HG03066 (cell line): ENCODE data around the gene RAC2.
"Not testable (repeated sequence)": the region's sequence is repeated elsewhere in the genome, so short reads cannot be mapped to it uniquely, and the experiment has no call there.

Source experiments
- ATAC-seq: cut with Tn5 transposase; IDR thresholded peaks from one replicate; pipeline ENCODE4 v1.9.1; 2021; ENCODE audit warnings: low read depth; ENCODE audit not compliant: unreplicated experiment

The RAC2 gene

DNA sequence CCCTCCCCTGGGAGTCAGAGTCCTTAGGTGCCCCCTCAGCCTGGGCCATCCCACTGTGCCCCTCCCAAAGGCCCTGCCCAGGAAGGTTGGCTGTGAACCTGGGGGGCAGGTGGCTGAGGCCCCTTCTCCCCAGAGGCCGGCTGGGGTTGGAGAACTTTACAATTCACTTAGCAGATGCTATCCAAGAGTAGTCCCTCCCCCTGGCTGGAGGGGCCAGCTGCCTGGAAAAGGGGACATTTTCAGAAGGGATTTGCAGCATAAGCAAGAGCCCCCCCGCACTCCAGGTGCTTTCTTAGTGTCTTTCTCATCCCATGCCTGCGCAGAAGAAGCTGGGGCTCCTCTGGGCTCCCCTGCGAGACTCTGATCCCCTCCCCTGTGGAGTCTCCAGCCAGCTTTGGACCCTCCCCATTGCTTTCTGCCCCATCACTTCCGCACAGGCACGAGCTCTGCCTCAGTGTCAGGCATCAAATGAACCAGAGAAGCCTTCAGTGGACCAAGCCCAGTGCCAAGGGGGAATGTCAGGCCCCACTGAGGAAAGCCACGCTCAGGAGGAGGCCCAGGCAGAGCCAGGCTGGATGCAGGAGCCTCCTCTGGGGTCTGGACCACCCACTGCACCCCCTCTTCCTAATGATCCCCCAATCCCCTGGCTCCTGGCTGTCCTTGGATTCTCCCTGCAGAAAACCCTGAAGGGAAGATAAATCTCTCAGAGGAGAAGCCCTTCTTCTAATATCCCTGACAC is 35.5 kb downstream of the RAC2 start:
- no peak for ATAC-seq

DNA sequence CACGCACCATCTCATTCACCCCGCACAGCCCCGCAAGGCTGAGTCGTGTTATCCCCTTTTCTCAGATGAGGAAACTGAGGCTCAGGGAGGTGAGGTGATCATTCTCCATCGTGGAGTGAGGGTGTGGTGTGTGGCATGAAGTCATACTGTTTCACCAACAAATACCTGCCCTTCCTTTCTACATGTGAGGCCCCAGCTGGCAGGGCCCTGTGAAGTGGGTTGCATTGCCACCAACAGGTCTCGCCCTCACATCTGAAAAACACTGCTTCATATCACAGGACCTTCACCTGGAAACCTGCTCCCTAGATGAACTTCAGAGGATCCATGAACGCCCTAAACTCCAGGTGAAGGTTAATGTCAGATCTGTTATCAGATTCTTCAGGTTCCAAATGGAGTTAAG is 36.1 kb downstream of the RAC2 start:
- ATAC-seq, result no peak

DNA sequence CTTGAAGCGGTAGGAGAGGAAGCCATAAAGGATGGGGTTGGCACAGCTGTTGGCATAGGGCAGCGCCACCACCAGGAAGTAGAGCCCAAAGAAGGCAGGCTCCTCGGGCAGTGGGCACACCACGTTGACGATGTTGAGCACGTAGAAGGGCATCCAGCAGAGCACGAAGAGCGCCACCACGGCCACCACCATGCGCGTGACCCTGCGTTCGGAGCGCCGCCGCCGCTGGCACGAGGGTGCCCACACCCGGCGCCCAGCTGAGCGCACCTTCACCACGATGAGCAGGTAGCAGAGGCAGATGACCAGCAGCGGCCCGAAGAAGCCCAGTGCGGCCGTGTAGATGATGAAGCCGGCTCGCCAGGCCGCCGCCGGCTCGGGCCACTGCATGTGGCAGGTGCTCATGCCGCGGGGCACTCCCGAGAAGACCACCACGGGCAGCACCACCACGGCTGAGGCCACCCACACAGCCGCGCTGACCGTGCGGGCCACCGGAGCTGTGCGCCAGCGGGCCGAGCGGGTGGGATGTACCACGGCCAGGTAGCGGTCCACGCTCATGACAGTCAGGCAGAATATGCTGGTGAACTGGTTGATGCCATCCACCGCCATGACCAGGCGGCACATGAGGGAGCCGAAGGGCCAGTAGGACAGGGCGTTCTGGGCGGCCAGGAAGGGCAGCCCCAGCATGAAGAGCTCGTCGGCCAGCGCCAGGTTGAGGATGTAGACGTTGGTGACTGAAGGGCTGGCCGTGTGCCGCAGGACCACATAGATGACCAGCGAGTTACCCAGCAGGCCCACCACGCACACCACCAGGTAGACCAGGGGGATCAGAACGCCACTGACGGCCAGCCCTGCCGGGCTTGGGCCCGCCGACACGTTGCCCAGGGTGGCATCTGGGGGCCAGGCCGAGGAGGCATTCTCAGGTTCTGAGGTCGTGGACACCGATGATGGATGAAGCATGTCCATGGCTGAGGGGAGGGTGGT is 36.9 kb downstream of the RAC2 start:
- no peak for ATAC-seq

DNA sequence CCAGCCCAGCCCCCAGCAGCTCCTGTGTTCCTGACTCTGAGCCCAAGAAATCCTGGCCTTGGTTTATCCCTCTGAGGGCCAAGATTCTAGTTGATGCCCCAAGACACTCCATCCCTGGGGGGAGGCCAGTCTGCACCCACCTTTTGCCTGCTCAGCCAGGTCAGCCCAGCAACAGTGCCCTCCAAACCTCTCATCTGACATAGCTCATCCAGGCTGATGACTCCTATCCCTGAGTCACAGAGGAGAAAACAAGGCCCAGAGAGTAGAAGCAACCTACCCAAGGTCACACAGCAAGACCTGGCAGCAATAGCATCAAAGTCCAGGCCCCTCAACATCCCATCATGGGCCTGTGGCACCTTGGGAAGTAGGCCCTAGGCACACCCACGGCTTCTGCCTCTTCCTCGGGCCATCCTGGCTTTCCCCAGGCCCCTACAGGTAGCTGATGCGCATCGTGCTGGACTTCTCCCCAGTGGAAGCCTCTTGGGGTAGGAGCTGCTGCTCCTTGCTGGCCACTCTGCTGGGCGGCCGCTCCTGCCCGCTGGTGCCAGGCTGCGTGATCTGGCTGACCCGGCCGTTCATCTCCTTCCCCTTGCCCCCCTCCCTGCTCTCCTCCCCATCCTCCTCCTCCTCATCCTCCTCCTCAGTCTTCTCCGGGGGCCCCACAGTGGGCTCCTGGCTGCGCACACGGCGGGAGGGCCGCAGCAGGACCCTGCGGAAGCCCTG is 37.8 kb downstream of the RAC2 start:
- no peak for ATAC-seq

DNA sequence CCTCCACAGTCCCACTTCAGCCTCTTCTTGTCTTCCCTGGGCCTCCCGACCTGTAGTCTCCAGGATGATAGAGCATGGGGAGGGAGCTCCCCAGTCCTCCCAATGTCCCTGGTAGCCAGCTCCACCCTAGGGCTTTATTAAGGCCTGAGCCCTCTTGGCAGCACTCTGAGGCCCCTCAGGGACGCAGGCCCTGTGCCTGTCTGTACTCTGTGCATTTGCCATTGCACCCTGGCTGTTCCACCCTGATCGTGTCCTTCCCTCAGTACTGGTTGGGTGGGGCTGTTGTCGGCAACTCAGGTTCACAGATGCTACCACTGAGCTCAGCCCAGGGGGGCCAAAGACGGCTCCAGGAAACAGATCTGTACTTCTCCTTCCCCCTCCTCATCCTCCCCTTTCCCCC is 39.0 kb downstream of the RAC2 start:
- no peak for ATAC-seq

DNA sequence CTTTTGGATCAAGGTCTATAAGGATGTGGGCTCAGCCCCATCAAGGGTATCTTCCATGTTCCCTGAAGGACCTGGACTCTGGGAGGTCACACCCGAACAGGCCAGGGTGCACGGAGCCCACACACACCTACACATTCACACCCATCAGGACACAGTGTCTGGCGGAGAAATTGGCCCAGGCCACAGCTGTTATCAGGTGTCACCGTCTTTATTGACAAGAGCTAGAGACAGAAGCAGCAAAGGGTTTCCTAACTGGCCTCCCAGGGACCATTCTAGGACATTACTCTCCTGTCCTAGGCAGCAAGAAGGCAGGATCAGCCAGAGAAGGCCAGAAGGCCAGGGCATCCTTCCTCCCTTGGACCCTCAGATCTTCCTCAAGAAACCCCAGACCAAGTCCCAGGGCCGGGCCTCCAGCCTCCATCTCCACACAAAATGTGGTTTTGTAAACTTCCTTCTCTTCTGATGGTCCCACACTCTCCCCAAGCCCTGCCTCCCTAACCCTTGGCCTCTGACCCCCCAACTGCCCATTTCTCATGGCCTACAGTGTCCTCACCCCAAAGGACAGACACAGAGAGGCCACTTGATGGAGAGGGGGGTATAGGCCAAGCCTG is 39.9 kb downstream of the RAC2 start:
- ATAC-seq, result no peak

DNA sequence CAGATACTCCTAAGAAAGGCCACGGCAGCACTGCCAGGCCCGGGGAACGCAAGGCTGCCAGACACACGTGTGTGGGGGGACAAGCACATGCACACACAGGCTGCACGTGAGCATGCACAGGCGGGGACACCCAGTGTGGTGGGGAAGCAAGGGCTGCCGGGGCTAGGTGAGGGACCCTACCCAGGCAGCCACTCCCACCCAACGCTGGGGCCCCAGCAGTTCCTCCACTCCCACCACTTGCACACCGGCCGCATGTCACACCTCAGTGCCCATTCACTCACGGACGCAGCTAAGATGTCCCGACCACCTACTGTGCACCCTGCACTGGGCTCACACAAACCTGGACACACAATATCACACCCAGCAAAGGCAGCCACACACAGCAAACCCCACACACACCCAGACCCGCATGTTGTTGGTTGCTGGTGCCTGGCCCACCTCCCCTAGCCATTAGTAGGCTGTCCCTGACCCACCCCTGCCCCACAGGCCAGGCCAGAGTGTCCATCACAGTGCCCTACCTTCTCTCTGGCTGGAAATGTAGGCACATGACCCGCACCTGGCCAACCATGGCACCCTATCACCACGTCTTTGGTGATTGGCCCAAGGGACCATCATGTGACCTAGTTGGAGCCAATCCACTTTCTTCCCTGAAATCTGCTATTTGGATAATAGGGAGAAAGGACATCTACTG is 40.6 kb downstream of the RAC2 start:
- no peak for ATAC-seq

DNA sequence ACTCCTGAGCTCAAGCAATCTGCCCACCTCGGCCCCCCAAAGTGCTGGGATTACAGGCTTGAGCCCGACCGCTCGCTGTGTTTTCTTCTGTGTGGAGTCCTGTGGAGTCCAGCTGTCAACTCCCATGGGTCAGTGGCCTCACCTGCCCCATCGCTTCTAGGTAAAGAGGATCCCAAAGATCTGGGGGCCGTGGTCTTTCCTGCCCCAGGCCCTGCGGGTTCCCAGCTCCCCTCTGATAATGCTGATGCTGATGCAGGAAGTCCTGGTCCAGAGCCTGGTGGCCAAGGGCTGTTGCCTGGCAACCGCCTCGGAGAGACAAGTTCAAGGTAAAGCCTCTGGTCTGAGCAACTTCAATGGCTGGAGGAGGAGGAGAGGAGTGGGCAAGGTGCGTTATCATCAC is 41.4 kb downstream of the RAC2 start:
- ATAC-seq, result no peak

DNA sequence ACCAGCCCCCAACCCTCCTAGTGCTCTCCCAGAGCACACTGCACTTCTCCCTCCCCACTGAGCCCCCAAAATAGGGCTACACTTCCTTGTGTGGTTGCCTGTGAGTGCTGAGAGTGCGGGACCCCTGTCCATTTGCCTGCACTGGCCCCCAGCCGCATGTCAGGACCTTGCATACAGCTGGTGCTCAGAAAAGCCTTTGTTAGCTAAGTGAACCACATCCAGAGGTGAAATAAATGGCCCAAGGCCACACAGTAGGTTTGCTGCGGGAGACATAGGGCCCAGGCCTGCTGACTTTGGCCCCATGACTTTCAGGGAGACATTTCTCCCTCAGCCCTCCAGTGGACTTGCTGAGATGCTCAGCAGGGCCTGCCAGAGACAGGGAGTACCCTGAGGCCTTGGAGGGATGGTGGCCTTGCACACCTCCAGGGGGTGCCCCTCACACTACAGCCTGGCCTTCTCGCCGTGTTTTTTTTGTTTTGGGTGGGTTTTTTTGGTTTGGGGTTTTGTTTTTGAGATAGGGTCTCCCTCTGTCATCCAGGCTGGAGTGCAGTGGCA is 42.0 kb downstream of the RAC2 start:
- no peak for ATAC-seq

DNA sequence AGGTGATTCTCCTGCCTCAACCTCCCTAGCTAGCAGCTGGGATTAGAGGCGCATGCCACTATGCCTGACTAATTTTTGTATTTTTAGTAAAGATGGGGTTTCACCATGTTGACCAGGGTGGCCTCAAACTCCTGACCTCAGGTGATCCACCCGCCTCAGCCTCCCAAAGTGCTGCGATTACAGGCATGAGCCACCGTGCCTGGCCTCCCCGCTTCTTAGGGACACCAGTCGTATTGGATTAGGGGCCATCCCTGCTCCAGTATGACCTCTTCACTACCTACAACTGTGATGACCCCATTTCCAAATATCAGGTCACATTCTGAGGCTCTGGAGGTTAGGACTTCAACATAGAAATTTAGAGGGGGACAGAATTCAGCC is 42.6 kb downstream of the RAC2 start:
- ATAC-seq, result not testable (repeated sequence)

DNA sequence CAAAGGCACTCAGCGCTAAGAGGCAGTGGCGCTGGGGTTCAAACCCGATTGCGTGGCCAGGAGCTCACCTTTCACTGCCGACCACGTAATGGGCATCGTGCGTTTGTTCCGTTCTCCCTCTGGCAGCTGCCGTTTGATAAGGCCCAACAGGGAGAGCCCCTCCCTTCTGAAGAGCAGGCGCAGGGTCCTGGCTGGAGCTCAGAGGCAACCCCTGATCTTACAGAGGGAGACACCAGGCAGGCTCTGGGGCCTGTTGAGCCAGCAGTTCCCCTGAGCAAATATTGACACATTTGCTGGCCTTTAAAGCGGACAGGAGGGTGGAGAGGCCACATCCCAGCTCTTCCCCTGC is 44.3 kb downstream of the RAC2 start:
- no peak for ATAC-seq

DNA sequence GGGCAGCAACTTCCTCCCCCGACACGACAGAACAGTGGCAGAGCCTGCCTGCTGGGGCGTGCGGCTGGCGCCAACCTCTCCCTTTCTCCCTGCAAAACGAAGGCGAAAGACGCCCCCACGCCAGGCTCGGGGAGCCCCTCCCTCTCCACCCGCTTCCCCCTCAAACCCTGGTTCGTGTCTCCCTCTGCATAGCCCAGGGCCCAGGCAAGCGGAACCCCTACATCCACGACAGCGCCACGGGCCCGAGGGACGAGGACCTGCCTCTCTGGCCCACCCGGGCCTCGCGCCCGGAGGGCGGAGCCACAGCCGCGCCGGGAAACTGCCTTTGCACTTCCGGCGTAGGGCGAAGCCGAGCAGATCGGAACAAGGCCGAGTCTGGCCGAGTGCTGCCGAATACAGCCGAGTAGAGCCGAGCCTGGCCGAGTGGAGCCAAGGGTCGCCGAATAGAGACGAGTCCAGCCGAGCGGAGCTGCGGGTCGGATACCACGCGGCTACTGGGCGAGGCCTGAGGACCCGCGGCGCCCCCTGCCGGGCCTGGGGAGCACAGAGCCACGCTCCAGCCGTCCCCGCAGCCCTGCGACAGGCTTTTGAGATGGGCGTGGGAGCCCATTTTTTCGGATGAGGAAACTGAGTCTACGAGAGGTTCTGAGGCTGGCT is 44.8 kb downstream of the RAC2 start:
- ATAC-seq, result peak; percentile 85

DNA sequence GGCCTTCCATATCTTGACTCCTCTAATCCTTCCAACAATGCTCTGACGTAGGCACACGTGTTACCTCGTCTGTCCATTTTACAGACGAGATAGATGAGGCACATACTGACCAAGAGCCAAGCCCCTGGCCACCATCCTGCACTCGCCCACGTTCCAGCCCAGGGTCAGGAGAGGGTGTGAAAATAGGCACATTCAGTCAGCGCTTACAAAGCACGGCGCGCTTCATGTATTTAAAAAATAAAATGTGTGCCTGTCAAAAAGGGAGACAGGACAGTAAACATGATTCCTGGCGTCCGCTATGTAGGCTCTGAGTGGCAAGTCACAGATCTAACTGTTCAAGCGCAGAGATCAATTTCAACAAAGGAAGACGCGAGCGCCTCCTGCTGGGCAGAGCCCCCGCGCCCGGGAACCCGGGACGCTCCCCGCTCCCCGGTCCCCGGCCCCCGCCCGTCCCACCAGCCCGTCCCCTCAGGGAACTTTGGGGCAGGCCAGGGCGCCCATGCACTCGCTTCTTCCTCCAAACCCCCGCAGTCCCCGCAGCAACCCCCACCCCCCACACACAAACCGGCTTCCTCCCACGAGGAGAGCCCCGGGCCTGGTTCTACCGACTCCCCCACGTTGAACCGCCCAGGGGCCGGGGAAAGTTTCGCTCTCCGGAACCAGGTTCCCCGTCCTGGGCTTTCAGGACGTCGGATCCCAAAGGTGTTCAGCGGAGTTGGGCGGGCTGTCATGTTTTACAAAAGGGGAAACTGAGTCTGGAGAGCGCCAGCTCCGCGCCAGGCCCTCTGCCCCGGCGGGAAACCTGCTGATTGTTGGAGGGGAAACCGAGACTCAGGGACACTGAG is 45.6 kb downstream of the RAC2 start:
- ATAC-seq, result no peak

DNA sequence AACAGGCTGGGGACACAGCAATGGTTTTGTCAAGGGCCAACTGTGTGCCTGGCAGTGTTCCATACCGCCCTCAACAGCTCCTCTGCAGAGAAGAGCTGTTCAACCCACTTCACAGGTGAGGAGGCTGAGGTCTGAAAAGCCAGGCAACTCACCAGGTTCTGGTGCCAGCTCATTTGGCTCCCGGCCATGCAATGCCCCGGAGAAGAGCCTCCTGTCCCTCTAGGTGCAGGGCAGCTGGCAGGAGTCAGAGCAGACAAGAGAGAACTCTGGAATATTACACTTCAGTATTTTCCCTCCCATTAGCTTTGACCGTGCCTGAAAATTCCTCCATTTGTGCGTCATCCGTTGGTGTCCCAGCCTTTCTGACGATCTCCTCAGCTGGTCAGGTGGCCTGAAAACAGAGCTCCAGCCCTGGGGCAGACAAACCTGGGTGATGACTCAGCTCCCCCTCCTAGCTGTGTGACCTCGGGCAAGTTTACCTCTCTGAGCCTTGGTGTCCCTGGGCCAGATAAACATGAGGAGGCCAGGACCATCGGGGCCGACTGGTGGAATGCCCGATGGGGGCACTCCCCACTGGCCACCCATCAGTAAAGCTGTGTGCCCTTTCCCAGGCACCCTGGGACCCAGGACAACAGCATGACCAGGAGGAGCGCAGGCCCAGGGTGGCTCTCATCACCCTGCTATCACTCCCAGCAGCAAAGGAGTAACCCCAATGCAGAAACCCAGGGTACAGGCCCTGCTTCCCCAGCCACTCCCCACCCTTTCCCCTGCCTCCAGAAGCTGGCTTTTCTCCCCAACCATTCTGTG is 46.4 kb downstream of the RAC2 start:
- no peak for ATAC-seq

DNA sequence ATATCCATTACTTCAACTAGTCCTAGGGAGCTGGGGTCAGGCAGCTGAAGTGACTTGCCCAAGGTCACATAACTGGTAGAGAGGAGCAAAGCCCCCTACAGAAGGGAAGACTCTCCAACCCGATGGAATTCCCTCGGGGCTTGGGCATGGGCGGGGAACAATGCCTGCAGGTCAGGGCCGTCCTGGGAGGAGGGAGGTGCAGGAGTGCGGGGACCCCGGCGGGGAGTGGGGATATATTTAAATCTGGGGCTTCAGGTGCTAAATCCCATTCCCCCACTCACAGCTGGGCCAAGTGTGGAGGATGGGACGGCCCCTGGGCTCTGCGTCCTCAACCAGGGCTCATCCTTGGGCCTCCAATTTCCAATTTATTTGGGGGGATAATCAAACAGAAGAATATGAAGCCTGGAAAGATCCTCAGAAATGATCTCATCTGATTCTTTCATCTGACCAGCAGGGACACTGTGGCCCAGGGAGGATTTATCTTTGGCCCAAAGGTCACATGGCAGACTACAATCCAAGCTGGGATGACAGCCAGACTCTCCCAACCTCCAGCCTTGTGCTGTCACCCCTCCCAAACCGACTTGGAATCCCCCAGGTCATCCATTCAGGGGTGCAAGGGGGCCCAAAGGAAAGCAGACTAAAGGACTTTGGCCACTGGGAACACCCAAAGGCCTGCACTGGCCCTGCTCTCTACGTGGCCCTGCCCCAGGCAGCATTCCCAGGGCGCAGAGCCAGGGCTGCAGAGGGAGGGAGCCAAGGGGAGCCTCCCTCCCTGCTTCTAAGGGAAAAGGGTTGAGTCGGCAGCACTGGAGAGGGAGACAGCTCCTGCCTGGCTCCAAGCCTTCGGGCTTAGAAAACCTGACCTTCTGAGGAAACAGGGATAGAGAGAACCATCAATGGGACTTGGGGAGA is 47.3 kb downstream of the RAC2 start:
- ATAC-seq, result no peak

DNA sequence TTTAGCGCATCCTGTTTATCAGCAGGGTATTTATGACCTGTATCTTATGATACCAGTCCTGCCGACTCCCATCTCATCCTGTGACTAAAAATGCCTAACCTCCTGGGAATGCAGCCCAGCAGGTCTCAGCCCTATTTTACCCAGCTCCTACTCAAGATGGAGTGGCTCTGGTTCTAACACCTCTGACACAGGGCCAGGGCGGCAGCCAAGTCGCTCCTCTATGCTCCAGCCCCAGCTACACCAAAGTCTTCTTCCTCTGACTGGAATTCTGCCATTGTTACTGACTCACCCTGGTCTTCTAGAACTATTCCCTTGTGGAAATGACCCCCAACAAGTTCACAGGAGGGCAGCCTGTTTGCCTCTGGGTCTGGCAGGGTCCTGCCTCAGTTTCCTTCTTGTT is 48.1 kb downstream of the RAC2 start:
- ATAC-seq, result no peak

DNA sequence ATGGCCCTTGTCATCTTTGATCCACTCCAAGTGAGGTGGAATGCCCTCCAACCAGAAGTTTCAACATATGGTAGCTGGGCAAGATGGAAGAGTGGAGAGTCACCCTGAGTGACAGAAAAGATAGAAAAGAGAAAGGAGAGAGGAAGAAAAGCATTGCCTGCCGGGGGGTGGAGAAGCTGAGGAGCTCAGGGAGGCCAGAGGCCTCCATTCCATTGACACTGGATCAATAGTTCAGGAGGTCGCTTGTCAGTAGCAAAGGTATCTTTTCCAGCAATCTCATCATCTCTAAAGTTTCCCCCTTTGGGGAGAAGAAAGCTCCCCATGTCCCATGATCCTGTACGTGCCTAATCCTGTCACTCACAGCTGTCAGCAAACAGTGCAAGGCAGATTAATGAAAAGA is 49.3 kb downstream of the RAC2 start:
- ATAC-seq, result no peak
